ENCODE measurements around the gene FAM193A.
A peak's percentile ranks its signal among the peaks of the same experiment; 100 is the strongest.

FAM193A gene

GRCh38 chr4:2536193-2537010 is at the start of gene FAM193A:
Gene FAM193A, plus strand, starts transcription at chr4:2536647. Its CDS starts 269 bp downstream, at chr4:2536916.
- TF ChIP-seq NFIC (IDR thresholded peaks at IDR 0.05) (no peak), EP300 (IDR thresholded peaks at IDR 0.05; ENCODE audit: borderline replicate concordance) (no peak), EGR1 (IDR thresholded peaks at IDR 0.05) (no peak), USF1 (IDR thresholded peaks at IDR 0.05) (no peak), RAD21 (IDR thresholded peaks at IDR 0.05; ENCODE audit: low read depth) (no peak), TEAD4 (IDR thresholded peaks at IDR 0.05) (no peak), TCF12 (IDR thresholded peaks at IDR 0.05; ENCODE audit: low read depth) (peak; percentile 53; the same call in 1 of the 2 replicates), CREB1 (IDR thresholded peaks at IDR 0.05; ENCODE audit: low read depth) (peak; percentile 81), FOXM1 (IDR thresholded peaks at IDR 0.05; ENCODE audit: borderline replicate concordance, low read depth) (no peak), CEBPB (IDR thresholded peaks at IDR 0.05) (no peak), ZBTB7A (IDR thresholded peaks at IDR 0.05; ENCODE audit: low read depth) (0 out of 2 replicates have a peak, but pooled peaks have one; percentile 6), YY1 (IDR thresholded peaks at IDR 0.05; ENCODE audit: low read depth) (peak; percentile 90), TAF1 (IDR thresholded peaks at IDR 0.05; ENCODE audit: low read depth) (peak; percentile 55; the same call in 1 of the 2 replicates)
- TF ChIP-seq, protein P1, sequence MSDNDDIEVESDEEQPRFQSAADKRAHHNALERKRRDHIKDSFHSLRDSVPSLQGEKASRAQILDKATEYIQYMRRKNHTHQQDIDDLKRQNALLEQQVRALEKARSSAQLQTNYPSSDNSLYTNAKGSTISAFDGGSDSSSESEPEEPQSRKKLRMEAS (IDR thresholded peaks at IDR 0.05), result peak; percentile 18; the same call in 1 of the 2 replicates
- TF ChIP-seq, protein P2, sequence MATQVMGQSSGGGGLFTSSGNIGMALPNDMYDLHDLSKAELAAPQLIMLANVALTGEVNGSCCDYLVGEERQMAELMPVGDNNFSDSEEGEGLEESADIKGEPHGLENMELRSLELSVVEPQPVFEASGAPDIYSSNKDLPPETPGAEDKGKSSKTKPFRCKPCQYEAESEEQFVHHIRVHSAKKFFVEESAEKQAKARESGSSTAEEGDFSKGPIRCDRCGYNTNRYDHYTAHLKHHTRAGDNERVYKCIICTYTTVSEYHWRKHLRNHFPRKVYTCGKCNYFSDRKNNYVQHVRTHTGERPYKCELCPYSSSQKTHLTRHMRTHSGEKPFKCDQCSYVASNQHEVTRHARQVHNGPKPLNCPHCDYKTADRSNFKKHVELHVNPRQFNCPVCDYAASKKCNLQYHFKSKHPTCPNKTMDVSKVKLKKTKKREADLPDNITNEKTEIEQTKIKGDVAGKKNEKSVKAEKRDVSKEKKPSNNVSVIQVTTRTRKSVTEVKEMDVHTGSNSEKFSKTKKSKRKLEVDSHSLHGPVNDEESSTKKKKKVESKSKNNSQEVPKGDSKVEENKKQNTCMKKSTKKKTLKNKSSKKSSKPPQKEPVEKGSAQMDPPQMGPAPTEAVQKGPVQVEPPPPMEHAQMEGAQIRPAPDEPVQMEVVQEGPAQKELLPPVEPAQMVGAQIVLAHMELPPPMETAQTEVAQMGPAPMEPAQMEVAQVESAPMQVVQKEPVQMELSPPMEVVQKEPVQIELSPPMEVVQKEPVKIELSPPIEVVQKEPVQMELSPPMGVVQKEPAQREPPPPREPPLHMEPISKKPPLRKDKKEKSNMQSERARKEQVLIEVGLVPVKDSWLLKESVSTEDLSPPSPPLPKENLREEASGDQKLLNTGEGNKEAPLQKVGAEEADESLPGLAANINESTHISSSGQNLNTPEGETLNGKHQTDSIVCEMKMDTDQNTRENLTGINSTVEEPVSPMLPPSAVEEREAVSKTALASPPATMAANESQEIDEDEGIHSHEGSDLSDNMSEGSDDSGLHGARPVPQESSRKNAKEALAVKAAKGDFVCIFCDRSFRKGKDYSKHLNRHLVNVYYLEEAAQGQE (IDR thresholded peaks at IDR 0.05; ENCODE audit: low read depth), result no peak

- TF ChIP-seq TAF1 (IDR thresholded peaks at IDR 0.05; ENCODE audit: low read depth) (no peak), ZBTB7A (IDR thresholded peaks at IDR 0.05; ENCODE audit: low read depth) (no peak), NFIC (IDR thresholded peaks at IDR 0.05) (no peak), EGR1 (IDR thresholded peaks at IDR 0.05) (no peak), YY1 (IDR thresholded peaks at IDR 0.05; ENCODE audit: low read depth) (no peak), CREB1 (IDR thresholded peaks at IDR 0.05; ENCODE audit: low read depth) (no peak), TCF12 (IDR thresholded peaks at IDR 0.05; ENCODE audit: low read depth) (no peak), EP300 (IDR thresholded peaks at IDR 0.05; ENCODE audit: borderline replicate concordance) (no peak), TEAD4 (IDR thresholded peaks at IDR 0.05) (no peak), RAD21 (IDR thresholded peaks at IDR 0.05; ENCODE audit: low read depth) (no peak)
Observed at GRCh38 chr4:2486981-2487380, 49.5 kb upstream of the FAM193A start.

DNA sequence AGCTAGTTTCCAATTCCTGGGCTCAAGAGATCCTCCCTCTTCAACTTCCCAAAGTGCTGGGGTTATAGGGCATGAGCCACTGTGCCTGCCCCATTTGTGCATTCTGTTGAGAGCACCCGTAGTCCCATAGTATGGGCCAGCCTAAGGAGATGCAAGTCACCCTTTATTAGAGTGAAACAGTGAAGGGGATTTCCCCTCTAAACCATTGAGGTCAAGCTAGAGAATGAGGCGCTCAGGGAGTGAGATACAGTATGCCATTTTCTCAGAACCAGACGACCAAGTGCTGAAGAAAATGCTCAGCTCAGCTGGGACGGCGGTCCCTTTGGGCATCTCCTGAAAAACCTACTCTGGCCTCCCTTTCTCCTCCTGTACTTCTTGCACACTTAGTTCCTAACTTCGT is 48.8 kb upstream of the FAM193A start:
- no peak for TF ChIP-seq TEAD4 (IDR thresholded peaks at IDR 0.05)
- TF ChIP-seq FOXM1 (IDR thresholded peaks at IDR 0.05; ENCODE audit: borderline replicate concordance, low read depth), result no peak
- no peak for TF ChIP-seq NFIC (IDR thresholded peaks at IDR 0.05)
- no peak for TF ChIP-seq YY1 (IDR thresholded peaks at IDR 0.05; ENCODE audit: low read depth)
- TF ChIP-seq, protein P2 (IDR thresholded peaks at IDR 0.05; ENCODE audit: low read depth), result no peak

DNA sequence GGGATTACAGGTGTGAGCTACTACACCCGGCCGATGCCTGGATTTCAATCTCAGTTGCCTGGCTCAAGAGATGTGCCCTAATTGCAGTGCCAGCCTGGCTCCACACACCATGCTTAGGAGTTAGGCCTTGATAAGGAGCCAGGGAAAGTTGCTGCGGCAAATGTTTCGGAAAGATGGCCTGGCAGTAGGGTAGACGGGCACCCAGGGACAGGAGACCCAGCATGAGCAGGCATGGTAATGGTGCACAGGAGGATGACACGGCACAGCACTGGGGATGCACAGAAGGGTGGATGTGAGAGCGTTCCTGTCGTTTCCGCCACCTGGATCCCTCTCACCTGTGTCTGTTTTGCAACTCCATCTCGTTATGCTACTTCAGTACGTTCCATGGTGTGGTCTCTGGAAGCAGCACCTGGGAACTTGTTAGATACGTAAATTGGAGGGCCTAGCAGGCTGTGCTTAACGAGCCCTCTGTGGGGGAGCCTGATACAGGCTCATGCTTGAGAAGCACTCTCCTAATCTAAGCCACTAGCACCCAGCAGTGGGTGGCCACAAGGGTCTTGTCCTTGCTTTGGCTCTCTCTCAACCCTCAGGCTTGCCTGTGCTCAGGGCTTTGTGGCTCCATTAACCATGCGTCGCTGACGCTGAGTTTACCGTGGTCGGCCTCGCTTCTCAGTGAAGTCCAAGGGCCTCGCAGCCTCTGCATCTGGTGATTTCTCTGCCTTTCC is 47.2 kb upstream of the FAM193A start:
- TF ChIP-seq CEBPB (IDR thresholded peaks at IDR 0.05) (no peak), YY1 (IDR thresholded peaks at IDR 0.05; ENCODE audit: low read depth) (no peak), FOXM1 (IDR thresholded peaks at IDR 0.05; ENCODE audit: borderline replicate concordance, low read depth) (no peak), NFIC (IDR thresholded peaks at IDR 0.05) (no peak), EP300 (IDR thresholded peaks at IDR 0.05; ENCODE audit: borderline replicate concordance) (no peak), USF1 (IDR thresholded peaks at IDR 0.05) (no peak), EGR1 (IDR thresholded peaks at IDR 0.05) (no peak), ZBTB7A (IDR thresholded peaks at IDR 0.05; ENCODE audit: low read depth) (no peak), RAD21 (IDR thresholded peaks at IDR 0.05; ENCODE audit: low read depth) (no peak), CREB1 (IDR thresholded peaks at IDR 0.05; ENCODE audit: low read depth) (no peak), TCF12 (IDR thresholded peaks at IDR 0.05; ENCODE audit: low read depth) (no peak)

DNA sequence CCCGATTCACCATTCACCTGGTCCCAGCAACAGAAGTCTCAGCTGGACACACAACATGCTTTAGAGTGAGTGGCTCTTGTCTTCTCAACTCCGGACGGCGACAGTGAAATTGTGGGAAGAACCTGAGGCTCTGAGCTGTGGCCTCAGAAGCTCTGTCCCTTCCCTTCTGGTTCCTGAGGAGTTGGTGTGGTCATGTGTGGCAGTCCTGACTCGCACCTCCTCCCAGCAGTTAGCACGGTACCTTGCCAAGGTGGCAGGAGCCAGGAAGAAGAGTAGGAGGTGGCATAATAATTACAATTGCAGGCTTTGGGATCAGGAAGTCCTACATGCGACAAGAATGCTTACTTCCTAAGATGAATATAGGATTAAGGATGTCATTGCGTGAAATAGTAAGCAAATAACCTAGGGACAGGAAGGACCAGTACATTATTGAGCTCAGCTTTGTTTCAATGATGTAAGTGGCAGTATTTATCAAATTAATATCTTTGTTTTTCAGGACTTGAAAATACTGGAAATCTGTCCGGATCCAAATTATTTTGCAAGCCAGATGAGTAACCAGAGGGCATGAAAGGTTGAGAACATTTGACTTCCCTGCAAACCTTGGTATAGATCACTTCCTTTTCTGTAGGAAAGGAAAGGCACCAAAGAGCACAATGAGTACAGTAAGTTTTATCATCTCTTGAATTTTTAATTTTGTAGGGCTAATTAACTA is 46.5 kb upstream of the FAM193A start:
- TF ChIP-seq USF1 (IDR thresholded peaks at IDR 0.05) (no peak), TCF12 (IDR thresholded peaks at IDR 0.05; ENCODE audit: low read depth) (no peak), TAF1 (IDR thresholded peaks at IDR 0.05; ENCODE audit: low read depth) (no peak), CREB1 (IDR thresholded peaks at IDR 0.05; ENCODE audit: low read depth) (no peak), EGR1 (IDR thresholded peaks at IDR 0.05) (no peak)
- TF ChIP-seq, protein P2 (IDR thresholded peaks at IDR 0.05; ENCODE audit: low read depth), result no peak

All from Ishikawa (cell line).